GM12878 (cell line): ENCODE data around the gene EAF1. TPM values are rescaled to one million over a fixed set of nuclear protein-coding genes. Genes with fewer than 3 reads are reported as not detected.
A peak's percentile ranks its signal among the peaks of the same experiment; 100 is the strongest.

ENCODE experiments used
- ATF7 ChIP-seq: fragments of 450-650 bp; IDR thresholded peaks from 2 replicates; pipeline ENCODE4 v1.6.1; 2016; ENCODE audit warnings: low read depth, mild to moderate bottlenecking
- BACH1 ChIP-seq: fragments of 450-650 bp; IDR thresholded peaks from 2 replicates; pipeline ENCODE4 v1.6.1; 2017; ENCODE audit warnings: mild to moderate bottlenecking, borderline replicate concordance
- FOS ChIP-seq: IDR thresholded peaks from 3 replicates; pipeline ENCODE4 v1.6.1; 2011; ENCODE audit warnings: borderline replicate concordance; ENCODE audit not compliant: insufficient read length; ENCODE audit errors: extremely low read depth
- GATAD2B ChIP-seq: fragments of 450-650 bp; conservative IDR thresholded peaks from 2 replicates; pipeline ENCODE4 v1.6.1; 2017; ENCODE audit warnings: low read depth, mild to moderate bottlenecking, moderate library complexity
- IKZF1 ChIP-seq: fragments of 450-650 bp; conservative IDR thresholded peaks from 2 replicates; pipeline ENCODE4 v1.6.1; 2017; ENCODE audit warnings: antibody characterized with exemption, mild to moderate bottlenecking
- JUND ChIP-seq: IDR thresholded peaks from 2 replicates; pipeline ENCODE4 v1.6.1; 2012; ENCODE audit warnings: low read depth, mild to moderate bottlenecking, low read length, improper control_type of control experiment, moderate library complexity
- SMARCA5 ChIP-seq: fragments of 450-650 bp; IDR thresholded peaks from 2 replicates; pipeline ENCODE4 v1.6.1; 2017; ENCODE audit warnings: mild to moderate bottlenecking
- polyA plus RNA-seq, 11 experiments: library from polyadenylated mRNA; depleted of rRNA in 4 of 11; unstranded in 6 of 11; stranded (reverse) in 5 of 11; fragments of >200 nt; fragmentation: Nextera tagmentation in 4 of 11; fragmentation: Illumina TruSeq in 1 of 11; extraction: Ambion mirVana in 4 of 11; extraction: Trizol in 1 of 11; gene quantifications; 1 replicate in 1 of 11; 2 replicates in 10 of 11; pipeline versions ENCODE4 v1.2.1 to v1.2.3, GENCODE V29; 2011 to 2016; ENCODE audit warnings: inconsistent platforms in 2 of 11, missing spikeins in 2 of 11, low read depth in 1 of 11
- total RNA-seq, 4 experiments: library from RNA; depleted of rRNA in 3 of 4; stranded (reverse); fragments of >200 nt in 3 of 4; fragmentation: Illumina TruSeq in 1 of 4; extraction: Trizol in 1 of 4; gene quantifications; 2 replicates each; pipeline versions ENCODE4 v1.2.1 to v1.2.3, GENCODE V29; 2013 to 2021
- TF ChIP-seq, protein P1 (sequence below): IDR thresholded peaks from 2 replicates; pipeline ENCODE4 v1.6.1; 2012; ENCODE audit warnings: low read length, inconsistent platforms
- TF ChIP-seq, protein P2 (sequence below): fragments of 450-650 bp; IDR thresholded peaks from 2 replicates; pipeline ENCODE4 v1.6.1; 2017; ENCODE audit warnings: mild to moderate bottlenecking, low read depth, inconsistent platforms; ENCODE audit not compliant: poor library complexity, severe bottlenecking

The EAF1 gene
- total and polyA plus RNA-seq, 10 of the 15 experiments (the other 5 are each of a cell fraction or from before 2014, with no cell fraction given), result 6.8 to 21.6 (median 15.6) TPM

GRCh38 chr3:15467227-15468181 is 40.1 kb downstream of the EAF1 start (continued):
- TF ChIP-seq BACH1 (peak; percentile 44; the same call in 1 of the 2 replicates), FOS (no peak), ATF7 (peak; percentile 58), GATAD2B (0 out of 2 replicates have a peak, but pooled peaks have one; percentile 46), JUND (no peak), SMARCA5 (peak; percentile 98), IKZF1 (peak; percentile 87)
- TF ChIP-seq, protein P1, sequence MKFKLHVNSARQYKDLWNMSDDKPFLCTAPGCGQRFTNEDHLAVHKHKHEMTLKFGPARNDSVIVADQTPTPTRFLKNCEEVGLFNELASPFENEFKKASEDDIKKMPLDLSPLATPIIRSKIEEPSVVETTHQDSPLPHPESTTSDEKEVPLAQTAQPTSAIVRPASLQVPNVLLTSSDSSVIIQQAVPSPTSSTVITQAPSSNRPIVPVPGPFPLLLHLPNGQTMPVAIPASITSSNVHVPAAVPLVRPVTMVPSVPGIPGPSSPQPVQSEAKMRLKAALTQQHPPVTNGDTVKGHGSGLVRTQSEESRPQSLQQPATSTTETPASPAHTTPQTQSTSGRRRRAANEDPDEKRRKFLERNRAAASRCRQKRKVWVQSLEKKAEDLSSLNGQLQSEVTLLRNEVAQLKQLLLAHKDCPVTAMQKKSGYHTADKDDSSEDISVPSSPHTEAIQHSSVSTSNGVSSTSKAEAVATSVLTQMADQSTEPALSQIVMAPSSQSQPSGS, result no peak
- TF ChIP-seq, protein P2, sequence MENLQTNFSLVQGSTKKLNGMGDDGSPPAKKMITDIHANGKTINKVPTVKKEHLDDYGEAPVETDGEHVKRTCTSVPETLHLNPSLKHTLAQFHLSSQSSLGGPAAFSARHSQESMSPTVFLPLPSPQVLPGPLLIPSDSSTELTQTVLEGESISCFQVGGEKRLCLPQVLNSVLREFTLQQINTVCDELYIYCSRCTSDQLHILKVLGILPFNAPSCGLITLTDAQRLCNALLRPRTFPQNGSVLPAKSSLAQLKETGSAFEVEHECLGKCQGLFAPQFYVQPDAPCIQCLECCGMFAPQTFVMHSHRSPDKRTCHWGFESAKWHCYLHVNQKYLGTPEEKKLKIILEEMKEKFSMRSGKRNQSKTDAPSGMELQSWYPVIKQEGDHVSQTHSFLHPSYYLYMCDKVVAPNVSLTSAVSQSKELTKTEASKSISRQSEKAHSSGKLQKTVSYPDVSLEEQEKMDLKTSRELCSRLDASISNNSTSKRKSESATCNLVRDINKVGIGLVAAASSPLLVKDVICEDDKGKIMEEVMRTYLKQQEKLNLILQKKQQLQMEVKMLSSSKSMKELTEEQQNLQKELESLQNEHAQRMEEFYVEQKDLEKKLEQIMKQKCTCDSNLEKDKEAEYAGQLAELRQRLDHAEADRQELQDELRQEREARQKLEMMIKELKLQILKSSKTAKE, result peak; percentile 55
